ENCODE results near the gene BCL7A. TPM values are rescaled to one million over a fixed set of nuclear protein-coding genes. Genes with fewer than 3 reads are reported as not detected.

BCL7A gene
- total RNA-seq, 2 donors from 2014 or later, result 6.4 to 12.2 TPM

DNA sequence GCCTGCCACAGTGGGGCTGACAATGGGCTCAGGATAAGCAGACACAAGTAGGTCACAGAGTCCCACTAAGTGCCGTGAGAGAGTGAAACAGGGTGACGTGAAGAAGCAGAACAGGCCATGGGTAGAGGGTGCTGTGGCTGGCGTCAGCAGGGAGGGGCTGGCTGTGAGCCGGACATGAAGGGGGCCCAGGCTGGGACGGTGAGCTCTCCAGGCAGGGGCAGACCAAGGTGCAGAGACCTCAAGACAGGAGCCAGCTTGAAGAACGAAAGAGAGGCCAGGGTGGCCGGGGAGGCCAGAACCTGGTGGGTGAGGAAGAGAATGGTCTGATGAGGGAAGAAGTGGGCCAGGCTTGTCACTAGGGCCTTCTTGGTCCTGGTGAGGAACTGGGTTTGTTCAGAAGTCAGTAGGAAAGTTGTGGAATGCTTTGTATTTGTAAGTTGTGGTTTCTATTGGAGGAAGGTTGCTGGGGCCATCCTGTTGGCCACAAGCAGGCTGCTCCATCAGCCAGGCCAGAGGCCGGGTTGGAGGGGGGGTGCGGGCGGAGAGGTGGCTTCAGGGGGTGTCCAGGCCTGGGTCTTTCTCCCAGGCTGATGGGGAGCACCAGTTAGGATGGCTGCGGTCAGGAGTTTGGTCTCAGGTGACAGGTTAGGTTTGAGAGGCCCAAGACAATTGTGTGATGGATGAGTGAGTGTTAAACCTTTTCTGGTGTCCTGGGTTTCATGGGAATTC lies 35.5 kb downstream of the BCL7A start:
- H3K9me3 Mint-ChIP-seq, result no peaks in the 10 kb centered on the region
- no peaks in the 10 kb centered on the region for H3K36me3 Mint-ChIP-seq (ENCODE audit: insufficient read depth in 2 of 2)
- no peak overlapping the region for H3K27ac Mint-ChIP-seq
- ATAC-seq (replicated peaks in 1 of 2) (no peak), DNase-seq (no peak)
- no peaks in the 10 kb centered on the region for H3K27me3 Mint-ChIP-seq (ENCODE audit: low read depth)
- no peak overlapping the region for H3K4me3 Mint-ChIP-seq
- peaks cover 9% of the 10 kb centered on the region for H3K4me1 Mint-ChIP-seq (ENCODE audit: low read depth)

DNA sequence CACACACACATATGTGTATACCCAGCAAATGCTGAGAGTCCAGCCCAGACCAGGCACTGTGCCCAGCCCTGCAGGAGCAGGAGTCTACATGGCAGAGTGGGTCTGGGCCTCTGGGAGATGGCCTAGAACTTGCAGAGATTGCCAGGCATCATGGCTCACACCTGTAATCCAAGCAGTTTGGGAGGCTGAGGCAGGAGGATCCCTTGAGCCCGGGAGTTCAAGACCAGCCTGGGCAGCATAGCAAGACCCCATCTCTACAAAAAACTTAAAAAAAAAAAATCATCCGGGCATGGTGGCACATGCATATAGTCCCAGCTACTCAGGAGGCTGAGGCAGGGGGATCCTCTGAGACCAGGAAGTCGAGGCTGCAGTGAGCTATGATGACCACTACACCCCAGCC lies 36.1 kb downstream of the BCL7A start:
- no peak overlapping the region for H3K4me3 Mint-ChIP-seq
- ATAC-seq (replicated peaks in 1 of 2) (no peak), DNase-seq (no peak)
- H3K27ac Mint-ChIP-seq, result no peak overlapping the region
- no peaks in the 10 kb centered on the region for H3K27me3 Mint-ChIP-seq (ENCODE audit: low read depth)
- H3K36me3 Mint-ChIP-seq (ENCODE audit: insufficient read depth in 2 of 2), result no peaks in the 10 kb centered on the region
- H3K4me1 Mint-ChIP-seq (ENCODE audit: low read depth), result peaks cover 10% of the 10 kb centered on the region
- H3K9me3 Mint-ChIP-seq, result no peaks in the 10 kb centered on the region

DNA sequence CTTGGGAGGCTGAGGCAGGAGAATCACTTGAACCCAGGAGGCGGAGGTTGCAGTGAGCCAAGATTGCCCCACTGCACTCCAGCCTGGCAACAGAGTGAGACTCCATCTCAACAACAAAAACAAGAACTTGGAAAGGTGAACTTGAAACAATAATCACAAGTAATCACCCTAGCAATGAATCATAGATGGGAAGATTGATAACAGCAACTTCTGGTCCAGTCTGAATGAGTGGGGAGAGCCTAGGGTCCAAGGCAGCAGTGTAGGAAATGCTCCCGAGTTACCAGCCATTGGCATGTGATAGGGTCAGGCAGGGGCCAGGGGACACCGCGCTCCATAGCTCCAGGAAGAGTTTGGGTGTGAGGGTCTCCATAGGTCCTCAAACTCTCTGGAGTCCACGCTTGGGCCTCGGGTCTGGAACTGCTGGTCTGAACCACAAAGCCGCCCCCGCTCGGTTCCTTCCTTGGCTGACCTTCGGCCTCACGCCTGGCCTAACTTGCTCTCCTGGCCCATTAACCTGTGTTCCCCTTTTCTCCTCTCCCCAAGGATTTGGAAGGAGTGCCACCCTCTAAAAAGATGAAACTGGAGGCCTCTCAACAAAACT lies 37.0 kb downstream of the BCL7A start:
- Mint-ChIP-seq H3K27me3 (ENCODE audit: low read depth) (no peaks in the 10 kb centered on the region), H3K9me3 (no peaks in the 10 kb centered on the region), H3K36me3 (ENCODE audit: insufficient read depth in 2 of 2) (no peaks in the 10 kb centered on the region), H3K4me3 (no peak overlapping the region), H3K4me1 (ENCODE audit: low read depth) (peaks cover 19% of the 10 kb centered on the region), H3K27ac (no peak overlapping the region)
- ATAC-seq (replicated peaks in 1 of 2) (no peak), DNase-seq (no peak)

DNA sequence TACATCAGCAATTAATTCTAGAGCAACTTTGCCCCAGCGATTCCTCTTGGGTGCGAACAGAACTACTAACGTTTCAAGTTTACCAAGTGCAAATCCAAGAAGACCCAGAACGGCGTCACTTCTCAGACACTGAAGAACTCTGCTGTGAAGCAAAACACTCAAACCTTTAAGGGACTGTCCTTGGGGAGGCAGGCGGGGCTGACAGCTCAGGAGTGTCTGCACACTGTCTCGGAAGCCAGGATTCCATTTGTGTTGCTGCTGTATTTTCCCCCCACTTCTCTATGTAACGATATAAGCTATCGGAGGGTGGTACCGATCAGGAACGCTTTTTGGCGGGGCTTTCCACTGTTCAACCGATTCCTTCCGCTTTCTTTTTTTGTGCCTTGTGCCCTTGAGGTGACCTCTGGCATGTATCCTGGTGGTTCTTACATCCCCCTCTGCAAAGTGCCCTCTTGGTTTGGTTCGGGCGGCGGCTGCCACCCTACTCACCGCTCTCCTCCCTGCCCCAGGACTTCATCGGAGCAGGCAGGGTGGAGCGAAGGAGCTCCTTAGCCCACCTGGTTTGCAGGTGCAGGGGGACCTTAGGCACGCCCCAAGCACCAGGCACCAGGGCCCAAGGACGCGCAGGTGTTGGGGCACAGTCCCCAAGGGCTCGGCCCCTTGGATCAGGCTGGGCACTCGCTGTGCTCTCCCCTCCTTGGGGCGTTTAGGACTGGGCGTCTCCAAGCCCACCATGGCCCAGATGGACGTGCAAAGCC lies 37.7 kb downstream of the BCL7A start:
- DNase-seq (no peak), ATAC-seq (replicated peaks in 1 of 2) (no peak)
- Mint-ChIP-seq H3K9me3 (no peaks in the 10 kb centered on the region), H3K4me1 (ENCODE audit: low read depth) (peaks cover 16% of the 10 kb centered on the region), H3K27me3 (ENCODE audit: low read depth) (no peaks in the 10 kb centered on the region), H3K27ac (no peak overlapping the region), H3K4me3 (no peak overlapping the region), H3K36me3 (ENCODE audit: insufficient read depth in 2 of 2) (no peaks in the 10 kb centered on the region)

DNA sequence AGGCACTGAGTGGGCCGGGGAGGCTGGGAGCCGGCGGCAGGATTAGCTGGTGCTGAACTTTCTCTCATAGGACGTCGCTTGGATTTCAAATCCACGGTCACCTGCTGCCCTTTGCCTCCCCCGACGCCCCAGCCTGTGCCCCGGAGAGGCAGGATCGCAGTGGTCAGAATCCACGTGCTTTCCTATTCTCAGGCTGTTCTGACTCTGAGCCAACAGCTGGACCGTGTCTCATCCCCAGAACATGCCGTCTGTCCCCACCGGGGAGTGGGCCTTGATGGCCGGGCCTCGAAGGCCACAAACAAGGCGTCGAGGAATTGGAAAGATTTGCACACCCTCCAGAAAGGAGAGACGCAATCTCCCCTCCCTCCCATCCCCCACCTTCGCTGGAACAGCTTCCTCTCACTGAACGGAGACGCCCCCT lies 38.4 kb downstream of the BCL7A start:
- Mint-ChIP-seq H3K9me3 (no peaks in the 10 kb centered on the region), H3K36me3 (ENCODE audit: insufficient read depth in 2 of 2) (no peaks in the 10 kb centered on the region), H3K4me3 (no peak overlapping the region), H3K27ac (no peak overlapping the region), H3K27me3 (ENCODE audit: low read depth) (no peaks in the 10 kb centered on the region), H3K4me1 (ENCODE audit: low read depth) (peaks cover 12% of the 10 kb centered on the region)
- no peak for DNase-seq
- no peak for ATAC-seq (replicated peaks in 1 of 2)

DNA sequence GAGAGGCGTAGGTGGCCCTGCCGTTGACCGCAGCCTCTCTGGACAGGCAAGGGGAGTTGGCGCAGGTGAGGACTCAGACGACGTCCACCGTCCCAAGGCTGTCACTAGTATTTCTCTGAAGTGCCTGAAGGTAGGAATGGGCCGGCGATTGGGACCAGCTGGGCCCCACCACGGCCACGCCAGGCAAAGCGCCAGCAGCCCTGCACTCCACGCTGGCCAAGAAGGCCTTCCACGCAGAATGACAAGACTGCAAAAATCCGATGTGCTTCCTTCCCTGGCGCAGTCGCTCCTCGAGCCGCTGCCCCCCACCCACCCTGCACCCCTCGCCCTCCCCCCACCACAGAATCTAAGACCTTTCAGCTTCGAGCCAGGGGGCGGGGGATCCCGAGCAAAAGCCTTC lies 39.6 kb downstream of the BCL7A start:
- H3K4me3 Mint-ChIP-seq, result no peak overlapping the region
- DNase-seq (no peak), ATAC-seq (replicated peaks in 1 of 2) (no peak)
- peaks cover 12% of the 10 kb centered on the region for H3K4me1 Mint-ChIP-seq (ENCODE audit: low read depth)
- H3K9me3 Mint-ChIP-seq, result no peaks in the 10 kb centered on the region
- H3K36me3 Mint-ChIP-seq (ENCODE audit: insufficient read depth in 2 of 2), result no peaks in the 10 kb centered on the region
- H3K27ac Mint-ChIP-seq, result no peak overlapping the region
- H3K27me3 Mint-ChIP-seq (ENCODE audit: low read depth), result no peaks in the 10 kb centered on the region

DNA sequence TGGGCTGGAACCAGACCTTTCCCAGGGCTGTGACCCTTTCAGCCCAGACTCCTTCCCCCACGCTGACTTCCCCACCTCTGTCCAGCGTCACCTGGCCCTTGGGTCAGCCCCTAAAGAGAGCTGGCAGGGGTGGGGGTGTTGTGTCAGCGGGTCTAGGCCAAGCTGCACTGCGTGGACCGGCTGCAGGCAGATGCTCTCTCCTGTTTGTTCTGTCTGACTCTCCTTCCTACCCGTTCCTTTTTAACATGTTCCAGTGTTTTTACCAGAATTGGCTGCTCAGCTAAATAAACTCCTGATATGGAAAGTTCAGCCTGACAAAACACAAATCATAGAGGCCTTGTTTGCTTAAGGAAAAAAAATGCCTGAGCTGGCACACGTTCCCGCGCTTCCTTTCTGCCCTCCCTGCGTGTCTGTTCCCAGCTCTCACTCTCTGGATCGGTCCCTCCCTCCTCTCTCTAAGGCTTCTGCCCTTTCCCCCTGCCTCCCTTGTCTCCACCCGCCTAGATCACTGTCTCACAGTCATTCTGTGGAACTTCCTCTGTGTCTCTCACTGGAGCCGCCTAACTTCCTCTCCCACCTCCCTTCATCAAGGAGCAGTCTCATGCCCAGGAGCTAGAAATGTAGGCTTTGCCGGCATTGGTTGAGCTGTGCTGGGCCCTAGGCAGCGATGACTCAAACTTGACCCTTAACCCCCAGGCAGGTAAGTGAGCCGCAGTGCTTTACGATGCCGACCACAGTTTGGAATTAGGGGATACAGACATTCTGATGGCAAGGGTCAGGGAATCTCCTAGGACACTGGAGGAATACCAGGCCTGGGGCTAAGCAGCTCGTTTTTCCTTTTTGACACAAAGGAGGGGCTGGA lies 41.4 kb downstream of the BCL7A start:
- no peak for ATAC-seq (replicated peaks in 1 of 2)
- Mint-ChIP-seq H3K36me3 (ENCODE audit: insufficient read depth in 2 of 2) (no peaks in the 10 kb centered on the region), H3K27ac (no peak overlapping the region), H3K9me3 (no peaks in the 10 kb centered on the region), H3K4me3 (no peak overlapping the region), H3K4me1 (ENCODE audit: low read depth) (peaks cover 19% of the 10 kb centered on the region), H3K27me3 (ENCODE audit: low read depth) (peaks cover 3% of the 10 kb centered on the region)
- no peak for DNase-seq

DNA sequence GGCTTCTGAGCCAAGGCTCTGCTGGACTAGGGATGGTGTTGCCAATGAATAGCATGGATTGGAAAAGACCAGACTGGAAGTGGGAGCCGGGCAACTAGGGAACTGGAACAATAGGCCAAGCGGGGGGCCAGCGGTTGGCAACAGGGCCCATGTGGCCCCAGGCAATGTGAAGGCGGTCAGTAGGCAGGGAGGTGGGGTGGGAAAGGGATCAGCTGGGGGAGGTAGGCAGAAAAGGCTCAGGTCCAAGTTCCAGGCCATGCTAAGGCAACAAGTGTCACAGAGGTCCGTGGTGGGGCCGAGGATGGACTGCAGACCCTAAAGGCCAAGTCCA lies 42.0 kb downstream of the BCL7A start:
- Mint-ChIP-seq H3K9me3 (no peaks in the 10 kb centered on the region), H3K27ac (no peak overlapping the region), H3K4me1 (ENCODE audit: low read depth) (peaks cover 24% of the 10 kb centered on the region), H3K4me3 (no peak overlapping the region), H3K27me3 (ENCODE audit: low read depth) (peaks cover 7% of the 10 kb centered on the region), H3K36me3 (ENCODE audit: insufficient read depth in 2 of 2) (no peaks in the 10 kb centered on the region)
- ATAC-seq (replicated peaks in 1 of 2) (no peak), DNase-seq (no peak)

DNA sequence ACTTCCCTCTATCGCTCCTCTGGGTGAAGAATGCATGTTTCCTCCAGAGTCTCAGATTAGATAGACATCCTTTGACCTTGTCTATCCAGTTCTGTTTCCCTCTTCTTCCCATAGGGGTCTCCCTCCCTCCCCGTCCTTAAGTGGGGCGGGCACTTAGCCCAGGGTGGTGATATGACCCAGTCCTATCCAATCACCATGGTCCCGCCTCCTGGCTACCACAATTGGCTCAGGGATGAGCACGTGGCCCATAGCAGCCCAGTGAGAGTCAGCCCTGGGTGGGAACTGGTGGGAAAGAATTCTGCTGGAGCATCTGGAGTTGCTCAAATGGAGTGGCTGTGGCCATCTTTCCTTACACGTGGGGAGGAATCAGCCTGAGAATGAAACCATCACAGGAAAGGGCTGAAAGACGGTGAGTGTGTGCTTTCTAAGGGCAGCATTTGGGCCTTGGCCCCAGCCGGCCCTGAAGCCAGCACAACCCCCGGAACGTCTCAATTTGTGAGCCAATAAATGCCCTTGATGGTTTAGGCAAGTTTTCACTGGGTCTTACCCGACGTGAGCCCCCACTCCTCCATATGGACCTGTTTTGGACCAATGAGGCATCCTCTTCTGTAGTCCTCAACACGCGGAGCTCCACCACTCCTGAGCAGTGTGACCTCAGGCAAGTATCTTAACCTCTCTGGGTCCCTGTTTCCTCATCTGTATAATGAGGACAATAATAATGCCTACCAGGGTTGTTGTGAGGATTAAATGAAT lies 42.5 kb downstream of the BCL7A start:
- ATAC-seq (replicated peaks in 1 of 2) (peak; percentile 72 to 76), DNase-seq (peak; percentile 23 to 36)
- Mint-ChIP-seq H3K4me3 (no peak overlapping the region), H3K27ac (no peak overlapping the region), H3K27me3 (ENCODE audit: low read depth) (peaks cover 7% of the 10 kb centered on the region), H3K4me1 (ENCODE audit: low read depth) (peaks cover 24% of the 10 kb centered on the region), H3K9me3 (no peaks in the 10 kb centered on the region), H3K36me3 (ENCODE audit: insufficient read depth in 2 of 2) (no peaks in the 10 kb centered on the region)

DNA sequence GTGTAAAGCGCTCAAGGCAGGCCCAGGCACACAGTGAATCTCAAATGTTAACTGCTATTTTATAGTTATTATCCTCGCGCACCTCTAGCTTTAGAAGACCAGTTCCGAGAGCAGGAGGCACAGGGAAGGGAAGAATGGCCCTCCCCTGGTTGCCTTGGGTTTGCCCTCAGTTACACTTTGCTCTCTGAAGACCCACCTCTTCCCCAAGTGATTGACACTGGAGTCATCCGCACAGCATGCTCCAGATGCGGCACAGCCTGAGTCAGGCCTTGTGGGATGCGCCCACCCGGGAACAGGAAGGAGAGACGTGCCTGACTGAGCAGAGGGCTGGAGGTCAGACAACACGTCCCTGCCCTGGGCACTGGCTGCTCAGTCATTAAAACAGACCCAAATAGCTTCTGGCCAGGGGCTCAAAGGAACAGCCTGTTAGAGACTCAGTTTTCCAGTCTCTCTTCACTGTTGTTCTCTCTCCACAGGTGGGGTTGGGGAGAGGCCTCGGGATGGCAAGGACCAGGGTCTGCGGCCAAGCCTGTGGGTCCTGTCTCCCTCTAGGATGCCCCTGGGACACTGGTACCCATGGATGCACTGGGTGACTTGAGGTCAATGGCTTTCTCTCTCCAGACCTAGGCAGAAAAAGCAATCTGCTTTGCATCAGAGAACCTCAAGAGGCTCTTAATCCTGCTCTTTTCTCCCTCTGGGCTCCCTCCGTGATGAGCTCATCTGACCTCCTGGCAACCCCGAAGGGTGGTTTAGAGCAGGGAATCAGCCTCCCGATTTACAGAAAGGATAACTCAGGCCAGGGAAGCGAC lies 43.3 kb downstream of the BCL7A start:
- DNase-seq, result no peak
- no peak for ATAC-seq (replicated peaks in 1 of 2)
- peaks cover 24% of the 10 kb centered on the region for H3K4me1 Mint-ChIP-seq (ENCODE audit: low read depth)
- no peak overlapping the region for H3K4me3 Mint-ChIP-seq
- H3K36me3 Mint-ChIP-seq (ENCODE audit: insufficient read depth in 2 of 2), result no peaks in the 10 kb centered on the region
- peaks cover 7% of the 10 kb centered on the region for H3K27me3 Mint-ChIP-seq (ENCODE audit: low read depth)
- no peaks in the 10 kb centered on the region for H3K9me3 Mint-ChIP-seq
- no peak overlapping the region for H3K27ac Mint-ChIP-seq

DNA sequence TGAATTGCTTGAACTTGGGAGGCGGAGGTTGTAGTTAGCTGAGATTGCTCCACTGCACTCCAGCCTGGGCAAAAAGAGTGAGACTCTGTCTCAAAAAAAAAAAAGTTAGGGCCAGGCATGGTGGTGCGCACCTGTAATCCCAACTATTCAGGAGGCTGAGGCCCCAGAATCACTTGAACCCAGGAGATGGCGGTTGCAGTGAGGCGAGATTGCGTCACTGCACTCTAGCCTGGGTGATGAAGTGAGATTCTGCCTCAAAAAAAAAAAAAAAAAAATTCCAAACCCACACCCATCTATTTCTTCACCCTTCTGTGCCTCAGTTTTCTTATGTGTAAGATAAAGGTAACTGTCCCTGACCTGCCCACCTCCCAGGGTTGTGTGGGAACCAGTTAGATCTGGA lies 45.9 kb downstream of the BCL7A start:
- H3K4me1 Mint-ChIP-seq (ENCODE audit: low read depth), result peaks cover 24% of the 10 kb centered on the region
- no peaks in the 10 kb centered on the region for H3K36me3 Mint-ChIP-seq (ENCODE audit: insufficient read depth in 2 of 2)
- ATAC-seq (replicated peaks in 1 of 2), result peak; percentile 9 to 17
- H3K9me3 Mint-ChIP-seq, result no peaks in the 10 kb centered on the region
- peaks cover 7% of the 10 kb centered on the region for H3K27me3 Mint-ChIP-seq (ENCODE audit: low read depth)
- no peak overlapping the region for H3K27ac Mint-ChIP-seq
- H3K4me3 Mint-ChIP-seq, result peak overlapping the region; percentile 68 to 79
- no peak for DNase-seq

DNA sequence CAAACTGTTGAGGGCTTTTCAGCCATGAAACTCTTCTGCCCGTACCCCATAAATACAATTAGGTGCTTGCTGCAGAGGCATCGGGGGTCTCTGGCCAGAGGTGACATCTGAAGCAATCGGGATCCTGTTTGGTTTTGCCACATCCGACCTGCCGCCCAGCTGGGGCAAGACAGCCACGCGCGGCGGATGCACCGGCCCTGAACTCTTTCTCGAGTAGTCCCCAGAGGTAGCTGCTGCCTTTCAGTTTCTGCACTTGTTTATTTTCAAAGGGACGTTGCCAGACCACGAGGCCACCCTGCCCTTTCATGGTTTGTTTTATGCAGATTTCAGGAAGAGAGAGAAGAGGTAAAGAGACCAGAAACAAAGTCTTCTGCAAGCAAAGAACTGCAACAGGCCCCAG lies 46.3 kb downstream of the BCL7A start:
- H3K36me3 Mint-ChIP-seq (ENCODE audit: insufficient read depth in 2 of 2), result no peaks in the 10 kb centered on the region
- ATAC-seq (replicated peaks in 1 of 2), result peak; percentile 65 to 77
- peak; percentile 43 to 48 for DNase-seq
- no peaks in the 10 kb centered on the region for H3K9me3 Mint-ChIP-seq
- H3K27me3 Mint-ChIP-seq (ENCODE audit: low read depth), result peaks cover 7% of the 10 kb centered on the region
- H3K27ac Mint-ChIP-seq, result no peak overlapping the region
- H3K4me1 Mint-ChIP-seq (ENCODE audit: low read depth), result peaks cover 21% of the 10 kb centered on the region
- H3K4me3 Mint-ChIP-seq, result peak overlapping the region; percentile 68 to 79
